Measurements from ENCODE around the gene CNOT1.

The CNOT1 gene

DNA sequence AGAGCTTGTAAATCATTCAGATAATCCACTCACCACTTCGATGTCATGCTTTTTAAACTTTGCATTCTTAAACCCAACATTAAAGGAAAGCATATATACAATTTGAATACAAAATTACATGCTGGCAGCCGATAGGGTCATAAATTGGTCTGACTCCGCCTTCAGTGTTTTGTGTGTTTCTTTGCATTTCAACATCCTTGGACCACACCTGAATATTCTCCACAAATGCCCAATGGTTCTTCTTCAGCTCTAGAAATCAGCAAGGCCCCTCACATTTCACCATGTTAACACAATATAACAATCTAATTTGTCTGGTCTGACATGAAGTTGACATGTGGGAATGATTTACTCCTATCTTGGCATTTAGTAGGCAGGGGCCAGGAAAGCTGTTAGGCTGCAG lies 97.2 kb downstream of the CNOT1 start:
- H2AFZ ChIP-seq (ENCODE audit: low read length): no peak overlapping the region
- H3K9ac ChIP-seq (ENCODE audit: low read depth, low read length, poor library complexity, severe bottlenecking): no peak overlapping the region
- TF ChIP-seq EZH2phosphoT487 (IDR thresholded peaks at IDR 0.05; ENCODE audit: borderline replicate concordance): no peak
- TF ChIP-seq, protein P1, sequence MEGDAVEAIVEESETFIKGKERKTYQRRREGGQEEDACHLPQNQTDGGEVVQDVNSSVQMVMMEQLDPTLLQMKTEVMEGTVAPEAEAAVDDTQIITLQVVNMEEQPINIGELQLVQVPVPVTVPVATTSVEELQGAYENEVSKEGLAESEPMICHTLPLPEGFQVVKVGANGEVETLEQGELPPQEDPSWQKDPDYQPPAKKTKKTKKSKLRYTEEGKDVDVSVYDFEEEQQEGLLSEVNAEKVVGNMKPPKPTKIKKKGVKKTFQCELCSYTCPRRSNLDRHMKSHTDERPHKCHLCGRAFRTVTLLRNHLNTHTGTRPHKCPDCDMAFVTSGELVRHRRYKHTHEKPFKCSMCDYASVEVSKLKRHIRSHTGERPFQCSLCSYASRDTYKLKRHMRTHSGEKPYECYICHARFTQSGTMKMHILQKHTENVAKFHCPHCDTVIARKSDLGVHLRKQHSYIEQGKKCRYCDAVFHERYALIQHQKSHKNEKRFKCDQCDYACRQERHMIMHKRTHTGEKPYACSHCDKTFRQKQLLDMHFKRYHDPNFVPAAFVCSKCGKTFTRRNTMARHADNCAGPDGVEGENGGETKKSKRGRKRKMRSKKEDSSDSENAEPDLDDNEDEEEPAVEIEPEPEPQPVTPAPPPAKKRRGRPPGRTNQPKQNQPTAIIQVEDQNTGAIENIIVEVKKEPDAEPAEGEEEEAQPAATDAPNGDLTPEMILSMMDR (conservative IDR thresholded peaks at IDR 0.05; ENCODE audit: low read length): no peak
- H3K27me3 ChIP-seq (ENCODE audit: insufficient read depth, low read length, poor library complexity, severe bottlenecking): no peaks in the 10 kb centered on the region
- no peaks in the 10 kb centered on the region for H3F3A ChIP-seq (ENCODE audit: low read depth)
- no peaks in the 10 kb centered on the region for H3K9me2 ChIP-seq (replicated peaks; ENCODE audit: low read depth, low read length)
- H3K36me3 ChIP-seq (ENCODE audit: insufficient read depth, low read length): peaks cover 95% of the 10 kb centered on the region
- H3K79me2 ChIP-seq (ENCODE audit: insufficient read depth, low read length): no peaks in the 10 kb centered on the region
- no peak overlapping the region for H3K4me2 ChIP-seq (ENCODE audit: low read depth, low read length, poor library complexity, severe bottlenecking)
- no peaks in the 10 kb centered on the region for H4K20me1 ChIP-seq (ENCODE audit: insufficient read depth, low read length, poor library complexity, severe bottlenecking)
- H3K9me3 ChIP-seq (ENCODE audit: insufficient read depth, low read depth, low read length): no peaks in the 10 kb centered on the region
- no peaks in the 10 kb centered on the region for H3K4me1 ChIP-seq (ENCODE audit: insufficient read depth, low read length, poor library complexity, severe bottlenecking)
- H3K4me3 ChIP-seq (ENCODE audit: low read length, poor library complexity, severe bottlenecking): no peak overlapping the region

DNA sequence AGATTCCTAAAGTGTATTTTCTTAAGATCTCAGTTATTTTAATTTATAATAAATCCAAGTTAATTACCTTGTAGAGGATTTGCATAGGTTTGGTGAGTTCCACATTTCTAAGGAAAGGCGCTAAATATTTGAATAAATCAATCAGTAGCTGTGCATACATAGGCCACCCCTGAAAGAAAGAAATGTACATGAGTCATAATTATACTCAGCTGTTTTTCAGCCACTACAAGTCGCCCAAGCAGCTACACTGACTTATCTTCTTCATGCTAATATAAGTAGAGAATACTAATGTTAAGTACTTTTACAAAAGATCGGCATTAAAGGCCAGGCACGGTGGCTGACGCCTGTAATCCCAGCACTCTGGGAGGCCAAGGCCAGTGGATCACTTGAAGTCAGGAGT lies 99.4 kb downstream of the CNOT1 start:
- H2AFZ ChIP-seq (ENCODE audit: low read length): no peak overlapping the region
- H3K4me3 ChIP-seq (ENCODE audit: low read length, poor library complexity, severe bottlenecking): no peak overlapping the region
- no peaks in the 10 kb centered on the region for H4K20me1 ChIP-seq (ENCODE audit: insufficient read depth, low read length, poor library complexity, severe bottlenecking)
- H3K9me3 ChIP-seq (ENCODE audit: insufficient read depth, low read depth, low read length): no peaks in the 10 kb centered on the region
- no peaks in the 10 kb centered on the region for H3K79me2 ChIP-seq (ENCODE audit: insufficient read depth, low read length)
- no peaks in the 10 kb centered on the region for H3K27me3 ChIP-seq (ENCODE audit: insufficient read depth, low read length, poor library complexity, severe bottlenecking)
- H3F3A ChIP-seq (ENCODE audit: low read depth): no peaks in the 10 kb centered on the region
- H3K36me3 ChIP-seq (ENCODE audit: insufficient read depth, low read length): peaks cover 91% of the 10 kb centered on the region
- TF ChIP-seq EZH2phosphoT487 (IDR thresholded peaks at IDR 0.05; ENCODE audit: borderline replicate concordance): no peak
- TF ChIP-seq, protein P1 (conservative IDR thresholded peaks at IDR 0.05; ENCODE audit: low read length): no peak
- H3K4me2 ChIP-seq (ENCODE audit: low read depth, low read length, poor library complexity, severe bottlenecking): no peak overlapping the region
- H3K9ac ChIP-seq (ENCODE audit: low read depth, low read length, poor library complexity, severe bottlenecking): no peak overlapping the region
- H3K4me1 ChIP-seq (ENCODE audit: insufficient read depth, low read length, poor library complexity, severe bottlenecking): no peaks in the 10 kb centered on the region
- H3K9me2 ChIP-seq (replicated peaks; ENCODE audit: low read depth, low read length): no peaks in the 10 kb centered on the region

DNA sequence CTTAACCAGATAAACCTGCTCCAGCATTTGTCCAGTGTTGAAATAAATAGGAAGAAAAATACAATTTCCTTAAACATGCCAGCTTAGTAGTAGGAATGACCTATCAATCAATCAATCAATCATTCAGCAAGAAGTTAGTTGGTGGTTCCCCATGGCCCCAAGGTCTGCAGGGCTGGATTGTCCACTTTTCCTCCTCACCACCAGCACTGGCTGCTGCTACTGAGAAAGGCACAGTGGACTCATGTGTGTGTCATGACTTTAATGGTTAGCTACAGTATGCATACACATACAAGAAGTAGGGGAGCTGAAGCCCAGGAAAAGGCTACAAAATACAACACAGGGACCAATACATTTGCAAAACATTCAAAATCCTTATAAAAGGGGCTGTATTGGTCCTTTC lies 109.9 kb downstream of the CNOT1 start:
- H3F3A ChIP-seq (ENCODE audit: low read depth): no peaks in the 10 kb centered on the region
- no peak overlapping the region for H2AFZ ChIP-seq (ENCODE audit: low read length)
- H3K4me2 ChIP-seq (ENCODE audit: low read depth, low read length, poor library complexity, severe bottlenecking): no peak overlapping the region
- no peaks in the 10 kb centered on the region for H3K79me2 ChIP-seq (ENCODE audit: insufficient read depth, low read length)
- H3K9me2 ChIP-seq (replicated peaks; ENCODE audit: low read depth, low read length): no peaks in the 10 kb centered on the region
- H3K9me3 ChIP-seq (ENCODE audit: insufficient read depth, low read depth, low read length): no peaks in the 10 kb centered on the region
- H3K4me3 ChIP-seq (ENCODE audit: low read length, poor library complexity, severe bottlenecking): no peak overlapping the region
- H3K4me1 ChIP-seq (ENCODE audit: insufficient read depth, low read length, poor library complexity, severe bottlenecking): no peaks in the 10 kb centered on the region
- H3K27me3 ChIP-seq (ENCODE audit: insufficient read depth, low read length, poor library complexity, severe bottlenecking): no peaks in the 10 kb centered on the region
- no peaks in the 10 kb centered on the region for H4K20me1 ChIP-seq (ENCODE audit: insufficient read depth, low read length, poor library complexity, severe bottlenecking)
- no peak overlapping the region for H3K9ac ChIP-seq (ENCODE audit: low read depth, low read length, poor library complexity, severe bottlenecking)
- peaks cover 90% of the 10 kb centered on the region for H3K36me3 ChIP-seq (ENCODE audit: insufficient read depth, low read length)
- TF ChIP-seq, protein P1 (conservative IDR thresholded peaks at IDR 0.05; ENCODE audit: low read length): no peak
- no peak for TF ChIP-seq EZH2phosphoT487 (IDR thresholded peaks at IDR 0.05; ENCODE audit: borderline replicate concordance)

Measured in Loucy (cell line).